Measurements from ENCODE around the gene ELF5.

DNA sequence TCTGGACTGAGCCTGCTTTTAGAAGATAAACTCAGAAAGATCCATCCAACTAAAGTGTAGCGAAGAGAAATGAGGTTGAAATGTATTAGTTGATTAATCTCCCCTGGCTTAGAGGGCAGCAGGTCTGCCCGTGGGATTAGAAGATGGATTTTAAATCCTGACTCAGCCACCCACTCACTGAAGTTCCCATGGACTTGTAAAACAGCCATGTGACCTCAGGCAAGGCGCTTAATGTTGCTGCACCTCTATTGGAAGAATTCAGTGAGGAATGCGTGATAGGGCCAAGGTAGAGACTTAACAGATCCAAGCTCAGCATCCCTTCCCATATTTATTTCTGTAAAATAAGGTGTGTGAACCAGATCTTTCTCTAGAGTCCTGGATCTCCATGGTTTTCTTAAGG, 45.1 kb upstream of the ELF5 start:
- TF ChIP-seq, protein P1, sequence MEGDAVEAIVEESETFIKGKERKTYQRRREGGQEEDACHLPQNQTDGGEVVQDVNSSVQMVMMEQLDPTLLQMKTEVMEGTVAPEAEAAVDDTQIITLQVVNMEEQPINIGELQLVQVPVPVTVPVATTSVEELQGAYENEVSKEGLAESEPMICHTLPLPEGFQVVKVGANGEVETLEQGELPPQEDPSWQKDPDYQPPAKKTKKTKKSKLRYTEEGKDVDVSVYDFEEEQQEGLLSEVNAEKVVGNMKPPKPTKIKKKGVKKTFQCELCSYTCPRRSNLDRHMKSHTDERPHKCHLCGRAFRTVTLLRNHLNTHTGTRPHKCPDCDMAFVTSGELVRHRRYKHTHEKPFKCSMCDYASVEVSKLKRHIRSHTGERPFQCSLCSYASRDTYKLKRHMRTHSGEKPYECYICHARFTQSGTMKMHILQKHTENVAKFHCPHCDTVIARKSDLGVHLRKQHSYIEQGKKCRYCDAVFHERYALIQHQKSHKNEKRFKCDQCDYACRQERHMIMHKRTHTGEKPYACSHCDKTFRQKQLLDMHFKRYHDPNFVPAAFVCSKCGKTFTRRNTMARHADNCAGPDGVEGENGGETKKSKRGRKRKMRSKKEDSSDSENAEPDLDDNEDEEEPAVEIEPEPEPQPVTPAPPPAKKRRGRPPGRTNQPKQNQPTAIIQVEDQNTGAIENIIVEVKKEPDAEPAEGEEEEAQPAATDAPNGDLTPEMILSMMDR (IDR thresholded peaks at IDR 0.05; ENCODE audit: low read length): no peak
- no peak for TF ChIP-seq EZH2 (IDR thresholded peaks at IDR 0.05; ENCODE audit: borderline replicate concordance, low read length)

All from OCI-LY1 (cell line).